CD4-positive, alpha-beta T cell treated with Interleukin-15 for 1 hour (primary cell): ENCODE data around the gene MMP11.

ENCODE experiments used
- DNase-seq: peaks from one replicate; pipeline ENCODE4 v3.0.0-alpha.2; 2020

MMP11 gene

GRCh38 chr22:23833017-23833751, 60.5 kb downstream of the MMP11 start:
- DNase-seq, result no peak
